Fibroblast of mammary gland (primary cell): ENCODE measurements around the gene STIL.

Experiments used
- DNase-seq: peaks from one replicate; pipeline ENCODE4 v3.0.0-alpha.2; 2010; ENCODE audit warnings: low read depth
- H3K4me3 ChIP-seq: 2 replicates; pipeline ENCODE4 v1.5.1; 2011; ENCODE audit warnings: low read depth, mild to moderate bottlenecking, low read length, moderate library complexity; ENCODE audit not compliant: control insufficient read depth
- TF ChIP-seq, protein P1 (sequence below): conservative IDR thresholded peaks from 2 replicates; pipeline ENCODE4 v1.5.1; 2011; ENCODE audit warnings: low read depth, low read length, inconsistent platforms; ENCODE audit not compliant: control insufficient read depth, insufficient read depth

STIL gene

DNA sequence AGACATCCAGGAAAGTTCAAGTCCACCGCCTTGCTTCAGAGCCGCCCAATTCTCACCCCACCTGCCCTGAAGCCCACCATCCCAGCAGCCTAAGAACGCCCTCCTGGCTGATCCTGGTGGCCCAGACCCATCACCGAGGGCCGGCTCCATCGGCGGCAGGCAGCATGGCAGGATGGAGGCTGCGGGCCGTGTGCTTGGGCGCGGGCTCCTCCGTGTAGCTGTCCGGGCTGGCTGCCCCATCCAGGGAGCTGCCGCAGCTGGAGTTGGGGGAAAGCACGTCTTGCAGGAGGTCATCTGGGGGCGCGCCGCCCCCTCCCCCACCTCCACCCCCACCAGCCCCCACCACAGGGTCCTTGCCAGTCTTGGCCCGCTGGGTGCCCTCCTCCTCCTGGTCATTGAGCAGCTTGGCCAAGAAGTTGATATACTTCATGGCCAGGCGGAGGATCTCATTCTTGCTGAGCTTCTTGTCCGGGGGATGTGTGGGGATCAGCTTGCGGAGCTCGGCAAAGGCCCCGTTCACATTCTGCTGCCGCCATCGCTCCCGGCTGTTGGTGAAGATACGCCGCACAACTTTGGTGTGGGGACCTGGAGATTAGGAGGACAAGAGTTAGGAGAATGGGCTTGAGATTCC, 94.2 kb downstream of the STIL start:
- TF ChIP-seq, protein P1, sequence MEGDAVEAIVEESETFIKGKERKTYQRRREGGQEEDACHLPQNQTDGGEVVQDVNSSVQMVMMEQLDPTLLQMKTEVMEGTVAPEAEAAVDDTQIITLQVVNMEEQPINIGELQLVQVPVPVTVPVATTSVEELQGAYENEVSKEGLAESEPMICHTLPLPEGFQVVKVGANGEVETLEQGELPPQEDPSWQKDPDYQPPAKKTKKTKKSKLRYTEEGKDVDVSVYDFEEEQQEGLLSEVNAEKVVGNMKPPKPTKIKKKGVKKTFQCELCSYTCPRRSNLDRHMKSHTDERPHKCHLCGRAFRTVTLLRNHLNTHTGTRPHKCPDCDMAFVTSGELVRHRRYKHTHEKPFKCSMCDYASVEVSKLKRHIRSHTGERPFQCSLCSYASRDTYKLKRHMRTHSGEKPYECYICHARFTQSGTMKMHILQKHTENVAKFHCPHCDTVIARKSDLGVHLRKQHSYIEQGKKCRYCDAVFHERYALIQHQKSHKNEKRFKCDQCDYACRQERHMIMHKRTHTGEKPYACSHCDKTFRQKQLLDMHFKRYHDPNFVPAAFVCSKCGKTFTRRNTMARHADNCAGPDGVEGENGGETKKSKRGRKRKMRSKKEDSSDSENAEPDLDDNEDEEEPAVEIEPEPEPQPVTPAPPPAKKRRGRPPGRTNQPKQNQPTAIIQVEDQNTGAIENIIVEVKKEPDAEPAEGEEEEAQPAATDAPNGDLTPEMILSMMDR, result no peak
- no peak overlapping the region for H3K4me3 ChIP-seq
- no peak for DNase-seq

DNA sequence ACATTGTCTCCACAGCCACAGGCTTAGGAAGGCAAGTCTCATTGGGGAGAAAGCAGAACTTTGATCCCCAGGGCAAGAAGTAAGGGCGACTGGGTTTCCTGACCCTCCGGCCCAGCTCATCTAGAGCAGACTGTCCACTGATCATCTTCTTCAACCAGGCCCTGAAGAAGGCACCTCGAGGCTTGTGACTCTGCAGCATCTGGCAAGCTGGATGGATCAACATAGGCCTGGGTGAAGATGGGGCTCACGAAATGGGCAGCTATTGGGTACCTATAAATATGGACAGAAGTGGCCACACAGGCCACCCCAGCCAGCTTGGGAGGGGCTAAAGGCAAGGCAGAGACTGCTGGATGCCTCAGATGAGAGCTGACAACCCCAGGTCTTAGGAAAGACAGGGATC, 94.9 kb downstream of the STIL start:
- DNase-seq, result no peak
- H3K4me3 ChIP-seq, result no peak overlapping the region
- TF ChIP-seq, protein P1, result no peak

DNA sequence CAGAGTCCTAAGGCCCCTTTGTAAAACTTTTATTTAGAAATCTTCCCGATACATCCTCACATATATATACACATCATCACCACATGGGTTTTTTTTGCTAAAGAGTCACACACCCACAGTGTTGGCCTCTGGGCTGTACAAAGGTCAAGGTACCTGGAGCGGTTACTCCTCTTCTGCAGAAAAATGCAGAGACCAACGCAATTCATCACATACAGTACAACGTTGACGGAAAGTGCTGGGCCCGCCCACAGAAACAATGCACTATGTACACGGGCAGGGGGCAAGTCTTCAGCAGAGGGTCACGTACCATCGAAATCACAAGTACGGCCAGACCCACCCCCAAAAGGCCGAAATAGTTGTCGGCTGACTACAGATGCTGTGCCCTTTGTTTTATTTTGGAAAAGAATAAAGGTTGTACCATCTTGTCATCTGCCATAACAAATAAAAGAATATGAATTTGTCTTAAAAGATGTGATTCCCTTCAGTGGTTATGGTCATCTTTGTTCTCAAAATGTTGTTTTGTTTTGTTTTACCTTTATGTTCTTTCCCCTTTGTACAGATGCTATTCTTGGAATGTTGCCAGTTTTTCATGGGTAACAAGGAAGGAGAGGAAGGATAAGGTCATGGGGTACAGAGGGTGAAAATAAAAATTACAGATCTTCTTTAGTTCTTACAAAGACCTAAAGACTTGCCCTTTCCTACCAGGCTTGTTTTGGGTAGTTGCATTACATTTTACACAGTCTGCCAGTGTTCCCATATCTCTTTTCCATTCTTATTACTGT, 97.5 kb downstream of the STIL start:
- TF ChIP-seq, protein P1, result no peak
- no peak overlapping the region for H3K4me3 ChIP-seq
- DNase-seq, result no peak

DNA sequence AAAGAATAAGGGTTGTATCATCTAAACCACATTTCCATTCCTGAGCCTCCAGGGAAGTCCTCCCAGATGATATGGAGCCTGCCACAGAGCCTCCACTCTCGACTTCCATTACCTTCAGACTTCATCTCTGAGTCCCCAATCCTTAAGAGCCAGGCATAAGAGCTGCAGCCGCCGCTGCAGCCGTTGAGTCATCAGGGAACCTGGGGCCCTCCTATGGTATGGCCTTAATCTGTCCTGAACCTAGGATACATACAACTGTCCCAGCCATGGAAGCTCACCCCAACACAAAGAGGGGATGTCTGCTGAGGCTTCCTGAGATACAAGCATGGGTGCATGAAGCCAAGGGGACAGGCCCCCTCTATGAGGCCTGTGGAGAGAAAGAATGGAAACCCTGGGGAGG, 98.2 kb downstream of the STIL start:
- TF ChIP-seq, protein P1, result no peak
- no peak for DNase-seq
- no peak overlapping the region for H3K4me3 ChIP-seq

DNA sequence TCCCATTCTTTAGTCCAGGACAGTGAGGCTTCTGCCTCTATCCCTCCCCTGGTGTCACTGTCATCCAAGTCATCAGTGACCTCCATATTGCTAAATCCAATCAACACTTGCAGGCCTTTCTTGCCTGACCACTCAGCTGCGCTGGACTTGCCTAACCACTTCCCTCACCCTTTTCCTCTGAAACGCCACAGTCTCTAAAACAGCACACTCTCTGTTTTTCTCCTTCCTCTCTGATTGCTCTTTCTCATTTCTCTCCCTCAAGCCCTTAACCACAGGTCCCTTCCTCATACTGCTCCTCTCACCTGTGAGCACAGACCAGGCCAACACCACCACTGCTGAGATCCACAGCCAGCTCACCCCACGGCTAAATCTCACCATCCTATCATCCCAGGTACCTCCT, 99.4 kb downstream of the STIL start:
- TF ChIP-seq, protein P1, result no peak
- no peak for DNase-seq

DNA sequence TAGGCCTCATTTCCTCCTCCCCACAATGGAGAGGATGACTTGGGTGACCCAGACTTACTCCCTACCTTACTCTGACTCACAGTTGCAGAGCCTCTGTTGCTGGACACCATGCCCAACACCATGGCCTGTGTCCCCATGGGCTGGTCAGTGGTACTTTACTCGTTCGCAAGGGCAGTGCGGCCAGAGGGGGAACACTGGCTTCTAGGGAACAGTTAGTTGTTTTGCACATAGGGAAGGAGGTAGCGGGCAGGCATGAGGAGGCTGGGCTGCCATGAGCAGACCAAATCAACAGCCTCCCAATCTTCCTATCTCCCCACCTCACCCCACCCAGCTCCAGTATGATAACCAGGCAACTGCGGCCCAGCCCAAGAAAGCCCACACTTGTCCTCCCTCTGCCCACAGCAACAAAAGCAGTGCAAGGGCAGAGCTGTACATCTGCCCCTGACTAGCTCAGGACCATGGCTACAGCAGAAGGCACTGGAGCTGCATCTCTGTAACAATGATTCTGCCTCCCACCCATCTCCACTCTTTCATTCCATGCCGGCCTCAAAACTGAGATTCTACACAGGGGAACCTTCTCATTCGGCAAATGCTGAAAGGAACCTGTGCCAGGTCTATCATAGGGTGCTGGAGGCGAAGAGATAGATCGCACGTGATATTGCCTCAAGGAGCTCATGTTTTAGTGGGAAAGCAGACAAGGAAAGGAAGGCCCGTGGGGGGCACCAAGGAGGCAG, 100.5 kb downstream of the STIL start:
- no peak overlapping the region for H3K4me3 ChIP-seq
- TF ChIP-seq, protein P1, result no peak
- no peak for DNase-seq

More for the DNA sequence above, 99.4 kb downstream of the STIL start:
- H3K4me3 ChIP-seq, result no peak overlapping the region
